ENCODE data around the gene EML1.

Gene EML1

GRCh38 chr14:99785426-99785825 lies 7.8 kb upstream of the EML1 start:
- DNase-seq (ENCODE audit: extremely low read depth, low read depth) = no peak
- TF ChIP-seq, protein P1, sequence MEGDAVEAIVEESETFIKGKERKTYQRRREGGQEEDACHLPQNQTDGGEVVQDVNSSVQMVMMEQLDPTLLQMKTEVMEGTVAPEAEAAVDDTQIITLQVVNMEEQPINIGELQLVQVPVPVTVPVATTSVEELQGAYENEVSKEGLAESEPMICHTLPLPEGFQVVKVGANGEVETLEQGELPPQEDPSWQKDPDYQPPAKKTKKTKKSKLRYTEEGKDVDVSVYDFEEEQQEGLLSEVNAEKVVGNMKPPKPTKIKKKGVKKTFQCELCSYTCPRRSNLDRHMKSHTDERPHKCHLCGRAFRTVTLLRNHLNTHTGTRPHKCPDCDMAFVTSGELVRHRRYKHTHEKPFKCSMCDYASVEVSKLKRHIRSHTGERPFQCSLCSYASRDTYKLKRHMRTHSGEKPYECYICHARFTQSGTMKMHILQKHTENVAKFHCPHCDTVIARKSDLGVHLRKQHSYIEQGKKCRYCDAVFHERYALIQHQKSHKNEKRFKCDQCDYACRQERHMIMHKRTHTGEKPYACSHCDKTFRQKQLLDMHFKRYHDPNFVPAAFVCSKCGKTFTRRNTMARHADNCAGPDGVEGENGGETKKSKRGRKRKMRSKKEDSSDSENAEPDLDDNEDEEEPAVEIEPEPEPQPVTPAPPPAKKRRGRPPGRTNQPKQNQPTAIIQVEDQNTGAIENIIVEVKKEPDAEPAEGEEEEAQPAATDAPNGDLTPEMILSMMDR (IDR thresholded peaks at IDR 0.05; ENCODE audit: low read depth, low read length) = no peak

- DNase-seq (ENCODE audit: extremely low read depth, low read depth) = no peak
- TF ChIP-seq, protein P1 (IDR thresholded peaks at IDR 0.05; ENCODE audit: low read depth, low read length) = no peak
Observed at GRCh38 chr14:99786511-99786989, 6.7 kb upstream of the EML1 start.

GRCh38 chr14:99788713-99789112 lies 4.5 kb upstream of the EML1 start:
- TF ChIP-seq, protein P1 (IDR thresholded peaks at IDR 0.05; ENCODE audit: low read depth, low read length) = no peak
- DNase-seq (ENCODE audit: extremely low read depth, low read depth) = no peak

DNA sequence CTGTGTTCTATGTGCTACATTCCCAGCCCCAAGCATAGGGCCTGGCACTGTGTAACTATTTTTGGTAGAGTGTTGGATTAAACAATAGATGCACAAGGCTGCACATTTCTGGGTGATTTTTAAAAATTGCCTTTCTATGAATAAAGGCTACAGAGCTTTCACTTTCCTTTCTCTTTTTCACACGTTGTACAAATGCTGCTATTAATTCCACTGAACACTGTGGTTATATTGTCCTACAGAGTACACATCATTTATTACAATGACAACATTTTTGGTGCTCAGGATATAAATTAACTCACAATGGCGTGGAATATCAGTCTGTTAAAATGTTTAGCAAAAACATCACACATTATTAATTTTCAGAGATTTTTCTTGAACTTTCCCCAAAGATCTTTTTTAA lies 3.6 kb upstream of the EML1 start:
- DNase-seq (ENCODE audit: extremely low read depth, low read depth) = no peak
- TF ChIP-seq, protein P1 (IDR thresholded peaks at IDR 0.05; ENCODE audit: low read depth, low read length) = no peak

DNA sequence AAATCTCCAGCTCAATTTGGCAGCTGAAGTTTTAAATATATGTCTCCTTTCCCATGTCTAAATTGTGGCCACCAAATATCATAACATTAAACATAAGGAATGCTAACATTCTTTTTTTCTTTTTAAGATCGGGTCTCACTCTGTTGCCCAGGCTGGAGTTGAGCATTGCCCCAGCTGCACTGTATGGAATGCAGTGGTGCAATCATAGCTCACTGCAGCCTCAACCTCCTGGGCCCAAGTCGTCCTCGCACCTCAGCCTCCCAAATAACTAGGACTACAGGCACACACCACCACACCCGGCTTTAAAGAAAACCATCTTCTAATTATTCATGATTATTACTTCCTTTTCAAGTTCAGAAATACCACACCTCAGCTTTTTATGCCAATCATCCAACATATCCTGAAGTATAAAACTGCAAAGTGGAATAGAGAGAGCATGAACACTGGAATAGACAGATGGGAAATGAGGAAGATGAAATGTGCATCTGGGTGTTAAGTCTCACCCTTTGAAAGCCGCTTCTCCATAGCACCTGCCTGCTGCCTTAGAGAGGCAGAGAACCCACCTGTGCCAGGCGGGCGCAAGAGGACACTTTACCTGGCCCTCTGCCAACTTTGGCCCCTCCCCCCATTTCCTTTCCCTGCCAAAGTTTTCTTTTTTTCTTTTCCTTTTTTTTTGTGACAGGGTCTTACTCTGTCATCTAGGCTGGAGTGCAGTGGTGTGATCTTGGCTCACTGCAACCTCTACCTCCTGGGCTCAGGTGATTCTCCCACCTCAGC lies 2.8 kb upstream of the EML1 start:
- TF ChIP-seq, protein P1 (IDR thresholded peaks at IDR 0.05; ENCODE audit: low read depth, low read length) = no peak
- DNase-seq (ENCODE audit: extremely low read depth, low read depth) = no peak

- TF ChIP-seq, protein P1 (IDR thresholded peaks at IDR 0.05; ENCODE audit: low read depth, low read length) = no peak
- no peak for DNase-seq (ENCODE audit: extremely low read depth, low read depth)
Observed at GRCh38 chr14:99790978-99791376, 2.2 kb upstream of the EML1 start.

GRCh38 chr14:99791476-99792209 lies 1.6 kb upstream of the EML1 start:
- TF ChIP-seq, protein P1 (IDR thresholded peaks at IDR 0.05; ENCODE audit: low read depth, low read length) = no peak
- DNase-seq (ENCODE audit: extremely low read depth, low read depth) = no peak

Data from AG09319 (cell line).